ENCODE data around the gene BCR.
A peak's percentile ranks its signal among the peaks of the same experiment; 100 is the strongest.

Gene BCR

GRCh38 chr22:23274891-23275694, 94.8 kb downstream of the BCR start:
- no peak for DNase-seq

- DNase-seq = no peak
Measured at GRCh38 chr22:23275751-23276150, 95.4 kb downstream of the BCR start.

- no peak for DNase-seq
Measured at GRCh38 chr22:23276656-23277582, 96.6 kb downstream of the BCR start.

GRCh38 chr22:23277583-23278295, 97.4 kb downstream of the BCR start:
- DNase-seq = no peak

GRCh38 chr22:23278883-23279675, 98.8 kb downstream of the BCR start:
- no peak for DNase-seq

GRCh38 chr22:23279781-23280180, 99.5 kb downstream of the BCR start:
- no peak for DNase-seq

GRCh38 chr22:23280356-23281052, 100.2 kb downstream of the BCR start:
- DNase-seq = no peak

- DNase-seq = no peak
Measured at GRCh38 chr22:23281053-23281405, 100.7 kb downstream of the BCR start.

- peak; percentile 74 for DNase-seq
Measured at GRCh38 chr22:23281406-23282088, 101.2 kb downstream of the BCR start.

- no peak for DNase-seq
Measured at GRCh38 chr22:23282089-23282501, 101.8 kb downstream of the BCR start.

- no peak for DNase-seq
Measured at GRCh38 chr22:23282516-23282915, 102.2 kb downstream of the BCR start.

GRCh38 chr22:23282986-23283385, 102.7 kb downstream of the BCR start:
- DNase-seq = no peak

GRCh38 chr22:23283591-23284503, 103.5 kb downstream of the BCR start:
- DNase-seq = no peak

GRCh38 chr22:23284504-23285033, 104.3 kb downstream of the BCR start:
- DNase-seq = no peak

- DNase-seq = no peak
Measured at GRCh38 chr22:23285236-23285635, 104.9 kb downstream of the BCR start.

- no peak for DNase-seq
Measured at GRCh38 chr22:23285734-23286133, 105.4 kb downstream of the BCR start.

GRCh38 chr22:23286296-23286695, 106.0 kb downstream of the BCR start:
- no peak for DNase-seq

- DNase-seq = no peak
Measured at GRCh38 chr22:23287136-23288095, 107.1 kb downstream of the BCR start.

Data from right kidney (tissue), 1 donor.